NCI-H2196 treated with DMSO at 0.1 percent for 48 hours (cell line): ENCODE measurements around the gene RRAGA.
"Not testable (repeated sequence)": the region's sequence is repeated elsewhere in the genome, so short reads cannot be mapped to it uniquely, and the experiment has no call there.

Experiments used
- DNase-seq: peaks from one replicate; lab custom pipeline; 2025; ENCODE audit not compliant: unreplicated experiment; lab: John Stamatoyannopoulos, UW

Gene RRAGA

GRCh38 chr9:19085295-19085694 is 36.1 kb downstream of the RRAGA start:
- DNase-seq, result no peak

- no peak for DNase-seq
These were observed 38.1 kb downstream of the RRAGA start for GRCh38 chr9:19087106-19088000.

DNA sequence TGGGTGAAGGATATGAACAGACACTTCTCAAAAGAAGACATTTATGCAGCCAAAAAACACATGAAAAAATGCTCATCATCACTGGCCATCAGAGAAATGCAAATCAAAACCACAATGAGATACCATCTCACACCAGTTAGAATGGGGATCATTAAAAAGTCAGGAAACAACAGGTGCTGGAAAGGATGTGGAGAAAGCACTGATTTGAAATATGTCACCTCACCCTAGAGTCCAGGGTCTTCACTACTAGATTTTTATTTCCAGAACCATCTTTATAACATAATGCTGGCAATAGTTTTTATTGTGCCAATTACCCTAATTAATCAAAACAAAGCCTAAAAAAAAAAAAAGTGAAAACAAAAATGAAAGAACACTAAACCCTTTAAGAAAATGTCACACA is 48.2 kb downstream of the RRAGA start:
- not testable (repeated sequence) for DNase-seq
